CD4-positive, alpha-beta T cell (primary cell): ENCODE data around the gene CHRNA7. TPM values are rescaled to one million over a fixed set of nuclear protein-coding genes. Genes with fewer than 3 reads are reported as not detected.
"Not testable (repeated sequence)": the region's sequence is repeated elsewhere in the genome, so short reads cannot be mapped to it uniquely, and the experiment has no call there.

Source experiments
- ATAC-seq: fragments of 200-7000 bp; cut with Tn5 transposase; one replicate; pipeline ENCODE4 v1.10.0; 2022; ENCODE audit warnings: mild to moderate bottlenecking; ENCODE audit not compliant: poor library complexity
- CTCF ChIA-PET: fragments of 350-600 bp; sonication (Branson Sonifier 250); formaldehyde crosslinking; loops from one replicate; lab custom pipeline; 2021; ENCODE audit warnings: antibody characterized with exemption, inconsistent platforms; lab: Charles Lee
- POLR2A ChIA-PET: fragments of 350-600 bp; sonication (Branson Sonifier 250); formaldehyde crosslinking; loops from one replicate; lab custom pipeline; 2021; ENCODE audit warnings: antibody characterized with exemption, inconsistent platforms; lab: Charles Lee
- DNase-seq, 14 experiments: peaks; one replicate each; pipeline ENCODE4 v3.0.0-alpha.2; 2013 to 2020; ENCODE audit warnings: mixed read lengths in 2 of 14
- H3K27ac ChIP-seq, 2 donors: one replicate each; pipeline versions ENCODE4 v1.5.1 to v1.7.0; 2013; ENCODE audit warnings: low read length in 2 of 2, low read depth in 1 of 2, mild to moderate bottlenecking in 1 of 2
- H3K27me3 ChIP-seq, 2 experiments: 1 replicate in 1 of 2; 2 replicates in 1 of 2; pipeline versions ENCODE4 v1.6.1 to v1.7.0; 2013; ENCODE audit warnings: low read length in 2 of 2, control low read depth in 1 of 2, mild to moderate bottlenecking in 1 of 2, moderate library complexity in 1 of 2; ENCODE audit not compliant: insufficient read depth in 2 of 2, control insufficient read depth in 1 of 2
- H3K36me3 ChIP-seq: one replicate; pipeline ENCODE4 v1.6.1; 2013; ENCODE audit warnings: low read length, control low read depth; ENCODE audit not compliant: insufficient read depth
- H3K4me1 ChIP-seq: one replicate; pipeline ENCODE4 v1.6.1; 2013; ENCODE audit warnings: low read length, control low read depth; ENCODE audit not compliant: insufficient read depth
- H3K4me3 ChIP-seq: one replicate; pipeline ENCODE4 v1.5.1; 2013; ENCODE audit warnings: mild to moderate bottlenecking, low read length, moderate library complexity
- H3K9me3 ChIP-seq, 2 experiments: 1 replicate in 1 of 2; 2 replicates in 1 of 2; pipeline versions ENCODE4 v1.6.1 to v1.7.0; 2013; ENCODE audit warnings: low read length in 2 of 2, mild to moderate bottlenecking in 2 of 2, control low read depth in 1 of 2, moderate library complexity in 1 of 2; ENCODE audit not compliant: control insufficient read depth in 1 of 2, insufficient read depth in 1 of 2
- H3K27ac Mint-ChIP-seq: one replicate; pipeline ENCODE4 v1.8.0; 2020; ENCODE audit warnings: mixed read lengths
- H3K27me3 Mint-ChIP-seq: one replicate; pipeline ENCODE4 v1.8.0; 2021; ENCODE audit warnings: mixed read lengths
- H3K36me3 Mint-ChIP-seq: one replicate; pipeline ENCODE4 v1.8.0; 2021; ENCODE audit warnings: low read depth, mixed read lengths
- H3K4me1 Mint-ChIP-seq: one replicate; pipeline ENCODE4 v1.8.0; 2021; ENCODE audit warnings: low read depth, mixed read lengths
- H3K4me3 Mint-ChIP-seq: one replicate; pipeline ENCODE4 v1.8.0; 2020; ENCODE audit warnings: mild to moderate bottlenecking, mixed read lengths
- H3K9me3 Mint-ChIP-seq: one replicate; pipeline ENCODE4 v1.8.0; 2020; ENCODE audit warnings: mixed read lengths
- intact Hi-C, 2 experiments: fragments of 100-400 bp; cut with DNase I in 1 of 2; cut with micrococcal nuclease in 1 of 2; formaldehyde crosslinking; loops; one replicate each; pipeline versions ENCODE4 v1.15.1 to v1.9.0; 2023 to 2025; cut with DNase I, micrococcal nuclease
- total RNA-seq, 174 experiments: library from RNA in 2 of 174; stranded (reverse) in 2 of 174; gene quantifications; one replicate each; pipeline ENCODE4 v1.2.3 and lab custom pipeline; 2021 to 2026

The CHRNA7 gene
- total RNA-seq, 2 experiments from 2014 or later: not detected

DNA sequence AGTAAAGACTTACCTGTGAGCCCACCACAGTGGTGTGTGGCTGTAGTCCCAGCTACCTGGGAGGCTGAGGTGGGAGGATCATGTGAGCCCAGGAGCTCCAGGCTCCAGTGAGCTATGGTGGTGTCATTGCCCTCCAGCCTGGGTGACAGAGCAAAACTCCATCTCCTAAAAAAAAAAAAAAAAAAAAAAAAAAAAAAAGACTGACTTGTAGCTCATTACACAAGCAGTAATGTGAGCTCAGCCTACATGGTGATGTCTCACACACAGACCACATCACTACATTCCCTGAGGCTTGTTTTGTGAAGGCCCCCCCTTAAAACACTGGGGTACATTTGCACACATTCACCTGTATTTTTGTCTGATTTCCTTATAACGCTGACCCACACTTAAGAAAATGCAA is 134.4 kb downstream of the CHRNA7 start:
- H3K27ac ChIP-seq, H3K4me1 Mint-ChIP-seq, CTCF ChIA-PET, H3K4me3 Mint-ChIP-seq, H3K36me3 ChIP-seq, H3K36me3 Mint-ChIP-seq, H3K27me3 ChIP-seq, intact Hi-C loops, H3K4me1 ChIP-seq, H3K9me3 Mint-ChIP-seq, H3K4me3 ChIP-seq, POLR2A ChIA-PET, H3K27me3 Mint-ChIP-seq, H3K27ac Mint-ChIP-seq, DNase-seq, ATAC-seq, H3K9me3 ChIP-seq: not testable (repeated sequence)

DNA sequence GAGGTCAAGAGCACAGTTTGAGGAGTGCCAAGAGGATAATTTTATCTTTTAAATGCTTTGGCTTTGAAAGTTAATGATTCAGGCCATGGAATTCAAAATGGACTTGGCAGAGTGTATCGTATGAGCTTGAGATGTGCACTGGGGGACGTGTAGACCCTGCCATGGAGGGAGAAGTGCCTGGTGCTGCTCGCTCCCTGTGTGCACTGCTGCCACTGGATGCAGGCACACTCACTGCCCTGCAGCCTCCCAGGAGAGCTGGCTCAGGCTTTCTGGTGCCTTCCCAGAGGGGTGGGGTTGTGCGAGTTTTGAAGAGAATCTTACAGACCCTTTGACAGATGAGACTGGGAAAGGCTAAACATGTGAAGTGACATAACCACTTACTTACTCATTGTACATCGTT is 135.5 kb downstream of the CHRNA7 start:
- ATAC-seq, CTCF ChIA-PET, H3K27me3 ChIP-seq, DNase-seq, H3K4me3 ChIP-seq, H3K4me3 Mint-ChIP-seq, H3K4me1 ChIP-seq, POLR2A ChIA-PET, H3K4me1 Mint-ChIP-seq, H3K36me3 Mint-ChIP-seq, H3K27ac ChIP-seq, H3K9me3 Mint-ChIP-seq, H3K27me3 Mint-ChIP-seq, H3K36me3 ChIP-seq, H3K9me3 ChIP-seq, intact Hi-C loops, H3K27ac Mint-ChIP-seq: not testable (repeated sequence)

DNA sequence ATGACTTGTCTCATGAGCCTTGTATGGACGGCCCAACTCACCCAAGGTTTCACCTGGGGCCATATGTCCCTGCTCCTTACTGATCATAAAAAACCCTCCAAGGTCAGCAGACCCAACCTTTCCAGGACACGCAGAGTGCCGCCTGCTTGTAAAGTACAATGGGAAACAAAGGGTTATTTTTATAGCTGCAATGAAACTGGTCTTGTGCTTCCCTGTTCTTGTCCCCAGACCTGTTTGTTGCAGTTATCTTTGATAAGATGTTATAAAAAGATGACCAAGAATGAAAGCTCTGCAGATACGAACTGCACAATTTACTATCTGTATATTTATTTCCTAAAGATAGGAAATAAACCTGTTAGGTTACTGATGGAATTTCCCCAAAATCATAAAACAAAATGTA is 136.0 kb downstream of the CHRNA7 start:
- H3K4me3 Mint-ChIP-seq, ATAC-seq, H3K4me3 ChIP-seq, H3K4me1 Mint-ChIP-seq, H3K4me1 ChIP-seq, H3K36me3 ChIP-seq, DNase-seq, H3K9me3 Mint-ChIP-seq, intact Hi-C loops, CTCF ChIA-PET, H3K36me3 Mint-ChIP-seq, H3K9me3 ChIP-seq, H3K27ac ChIP-seq, H3K27me3 Mint-ChIP-seq, H3K27ac Mint-ChIP-seq, H3K27me3 ChIP-seq, POLR2A ChIA-PET: not testable (repeated sequence)

GRCh38 chr15:32167913-32168312 is 137.6 kb downstream of the CHRNA7 start:
- H3K4me3 ChIP-seq, H3K9me3 ChIP-seq, H3K27ac ChIP-seq, H3K36me3 ChIP-seq, H3K27ac Mint-ChIP-seq, H3K9me3 Mint-ChIP-seq, ATAC-seq, H3K4me3 Mint-ChIP-seq, H3K27me3 ChIP-seq, H3K4me1 Mint-ChIP-seq, H3K36me3 Mint-ChIP-seq, DNase-seq, H3K4me1 ChIP-seq, POLR2A ChIA-PET, intact Hi-C loops, CTCF ChIA-PET, H3K27me3 Mint-ChIP-seq: not testable (repeated sequence)

- H3K4me1 Mint-ChIP-seq, ATAC-seq, H3K4me3 Mint-ChIP-seq: not testable (repeated sequence)
Measured at GRCh38 chr15:32180579-32180978, 150.3 kb downstream of the CHRNA7 start.

GRCh38 chr15:32193780-32194179 is 163.5 kb downstream of the CHRNA7 start:
- H3K4me1 Mint-ChIP-seq, POLR2A ChIA-PET: not testable (repeated sequence)

More at GRCh38 chr15:32180579-32180978, 150.3 kb downstream of the CHRNA7 start:
- H3K4me1 ChIP-seq, H3K9me3 Mint-ChIP-seq, H3K36me3 ChIP-seq, intact Hi-C loops, H3K27ac Mint-ChIP-seq, H3K27me3 ChIP-seq, H3K27ac ChIP-seq, H3K36me3 Mint-ChIP-seq, POLR2A ChIA-PET, DNase-seq, H3K27me3 Mint-ChIP-seq, H3K9me3 ChIP-seq, H3K4me3 ChIP-seq, CTCF ChIA-PET: not testable (repeated sequence)

GRCh38 chr15:32196206-32196605 is 165.9 kb downstream of the CHRNA7 start:
- H3K9me3 Mint-ChIP-seq, ATAC-seq, H3K4me1 Mint-ChIP-seq, CTCF ChIA-PET, H3K4me3 ChIP-seq, H3K9me3 ChIP-seq, H3K27me3 Mint-ChIP-seq, intact Hi-C loops, H3K27ac ChIP-seq, DNase-seq, H3K36me3 ChIP-seq, POLR2A ChIA-PET, H3K36me3 Mint-ChIP-seq, H3K4me1 ChIP-seq, H3K27ac Mint-ChIP-seq, H3K4me3 Mint-ChIP-seq, H3K27me3 ChIP-seq: not testable (repeated sequence)

More at GRCh38 chr15:32193780-32194179, 163.5 kb downstream of the CHRNA7 start:
- H3K36me3 Mint-ChIP-seq, intact Hi-C loops, H3K27me3 ChIP-seq, H3K36me3 ChIP-seq, H3K27ac ChIP-seq, DNase-seq, H3K9me3 ChIP-seq, H3K9me3 Mint-ChIP-seq, CTCF ChIA-PET, H3K27me3 Mint-ChIP-seq, H3K4me1 ChIP-seq, H3K4me3 ChIP-seq, H3K4me3 Mint-ChIP-seq, H3K27ac Mint-ChIP-seq, ATAC-seq: not testable (repeated sequence)
